Kasumi-1 (cell line): ENCODE measurements around the gene SULT4A1.

ENCODE experiments used
- DNase-seq, 2 experiments: peaks; one replicate each; lab custom pipeline; 2025; lab: John Stamatoyannopoulos, UW

Gene SULT4A1

DNA sequence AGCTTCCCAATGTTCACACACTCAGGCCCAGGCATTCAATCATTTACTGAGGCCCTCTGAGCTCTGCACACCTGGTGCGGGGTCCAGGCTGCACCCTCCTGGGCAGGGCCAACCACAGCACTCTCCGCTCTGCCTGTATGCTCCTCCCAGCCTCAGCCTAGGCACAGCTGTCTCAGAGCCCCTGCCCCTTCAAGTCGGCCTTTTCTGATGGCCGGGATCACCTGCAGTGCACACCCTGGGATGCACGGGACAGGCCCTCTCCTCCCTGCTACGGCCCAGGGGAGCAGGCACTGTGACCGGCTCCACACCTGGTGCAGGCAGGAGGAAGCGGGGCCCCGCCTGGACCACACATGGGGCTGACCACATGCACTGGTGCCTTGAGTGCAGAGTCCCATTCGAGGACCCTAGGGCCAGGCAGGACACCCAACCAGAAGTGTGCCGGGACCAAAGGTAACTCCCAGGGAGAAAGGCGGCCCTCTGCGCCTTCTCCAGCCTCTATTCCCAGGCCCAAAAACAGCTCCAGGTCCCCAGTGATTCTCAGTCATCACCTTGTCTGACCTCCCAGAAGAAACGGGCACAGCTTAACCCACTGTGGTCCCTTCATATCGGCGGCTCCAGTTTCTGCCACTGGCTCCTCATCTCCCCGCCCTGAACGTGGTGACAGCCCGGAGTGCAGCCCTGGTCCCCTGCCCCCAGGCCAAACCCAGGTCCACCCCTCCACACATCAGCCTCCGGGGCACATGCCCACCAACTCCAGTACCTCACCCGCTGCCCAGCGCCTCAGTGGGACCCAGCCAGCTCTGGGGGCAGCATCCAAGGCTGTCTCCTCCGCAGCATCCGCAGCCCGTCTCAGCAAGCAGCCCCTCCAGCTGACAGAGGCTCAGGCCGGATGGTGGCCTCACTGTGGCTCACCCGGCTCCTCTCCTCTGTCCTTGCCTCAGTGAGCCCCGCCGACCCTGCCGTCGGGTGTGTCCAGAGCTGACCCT lies 17.5 kb downstream of the SULT4A1 start:
- no peak for DNase-seq

DNA sequence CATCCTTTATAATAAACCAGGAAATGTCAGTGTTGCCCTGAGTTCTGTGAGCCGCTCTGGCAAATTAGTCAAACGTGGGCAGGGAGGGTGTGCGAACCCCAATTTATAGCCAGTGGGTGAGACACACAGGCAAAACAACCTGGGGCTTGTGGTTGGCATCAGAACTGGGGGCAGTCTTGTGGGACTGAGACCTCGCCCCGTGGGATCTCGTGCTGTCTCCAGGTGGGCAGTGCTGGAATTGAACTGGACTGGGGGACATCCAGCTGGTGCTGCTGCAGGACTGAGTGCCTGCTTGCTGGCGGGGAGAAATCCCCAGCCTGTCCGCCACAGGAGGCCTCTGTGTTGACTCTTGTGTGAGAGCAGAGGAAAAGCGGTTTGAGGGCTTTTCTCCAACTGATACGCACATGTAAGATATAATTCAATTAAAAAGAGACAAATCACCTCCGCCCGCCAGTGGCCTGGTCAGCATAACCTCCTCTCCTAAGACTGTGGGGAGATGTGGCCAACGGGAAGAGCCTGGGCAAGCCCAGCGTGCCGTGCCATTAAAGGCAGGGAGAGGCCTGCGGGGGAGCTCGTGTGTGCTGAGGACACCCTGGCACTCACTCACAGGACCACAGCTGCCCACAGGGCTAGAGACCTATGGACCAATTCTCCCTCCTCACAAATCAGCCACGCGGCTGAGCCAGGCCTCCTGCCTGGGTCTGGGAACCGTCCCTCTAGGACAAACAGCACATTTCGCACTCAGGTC lies 18.4 kb downstream of the SULT4A1 start:
- no peak for DNase-seq

DNA sequence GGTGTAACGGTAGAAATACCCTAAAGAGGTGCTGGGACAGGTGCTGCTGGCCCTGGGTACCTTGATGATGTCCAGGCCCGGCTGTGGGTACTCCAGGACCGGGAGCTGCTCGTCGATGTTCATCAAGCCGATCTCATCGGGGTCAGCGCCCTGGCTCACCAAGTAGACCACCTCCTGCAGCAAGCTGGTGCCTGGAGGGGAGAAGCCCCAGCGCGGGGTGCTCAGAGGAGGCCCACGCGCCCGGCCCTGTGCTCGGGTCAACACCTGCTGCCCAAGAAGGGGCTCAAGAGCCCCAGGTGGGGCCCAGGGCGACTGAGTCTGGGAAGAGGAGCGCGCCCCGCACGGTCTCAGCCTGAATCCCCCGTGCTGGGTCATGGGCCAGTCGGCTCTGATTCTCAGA lies 20.6 kb downstream of the SULT4A1 start:
- no peak for DNase-seq

DNA sequence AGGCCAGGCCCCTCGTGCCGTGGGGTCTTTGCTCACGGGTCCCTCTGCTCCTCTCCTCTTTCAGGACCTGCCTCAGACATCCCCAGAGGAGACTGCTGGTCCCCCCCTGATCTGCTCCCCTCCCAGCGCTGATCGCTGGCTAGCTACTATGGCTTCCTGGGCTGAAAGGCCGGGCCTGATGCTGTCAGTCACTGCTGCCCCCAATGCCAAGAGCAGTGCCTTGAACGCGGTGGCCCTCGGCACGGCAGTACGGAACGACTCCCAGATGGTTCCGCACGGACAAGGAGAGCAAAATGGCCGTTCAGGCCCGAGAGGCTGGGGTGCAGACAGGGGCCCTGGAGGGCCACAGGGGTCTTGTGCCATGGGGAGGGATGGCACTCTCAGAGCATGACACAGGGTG lies 21.5 kb downstream of the SULT4A1 start:
- no peak for DNase-seq

DNA sequence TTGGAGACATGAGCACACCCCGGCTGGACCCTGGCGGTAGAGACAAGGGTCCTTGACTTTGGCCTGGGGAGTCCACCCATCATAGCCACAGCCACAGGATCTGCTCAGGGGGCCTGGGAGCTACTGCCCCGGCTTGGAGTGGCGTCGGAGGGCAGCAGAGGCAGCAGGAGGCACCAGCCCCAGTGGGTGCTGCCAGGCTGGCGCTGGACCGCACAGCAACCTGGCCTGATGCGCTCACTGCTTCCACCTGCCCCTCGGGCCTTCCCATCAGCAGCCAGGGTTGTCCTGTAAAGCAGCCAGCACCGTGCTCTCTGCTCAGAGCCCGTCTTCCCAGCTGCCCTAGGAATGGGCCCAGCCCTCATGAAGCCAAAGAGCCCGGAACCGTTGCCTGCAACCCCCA lies 21.9 kb downstream of the SULT4A1 start:
- DNase-seq, result no peak

DNA sequence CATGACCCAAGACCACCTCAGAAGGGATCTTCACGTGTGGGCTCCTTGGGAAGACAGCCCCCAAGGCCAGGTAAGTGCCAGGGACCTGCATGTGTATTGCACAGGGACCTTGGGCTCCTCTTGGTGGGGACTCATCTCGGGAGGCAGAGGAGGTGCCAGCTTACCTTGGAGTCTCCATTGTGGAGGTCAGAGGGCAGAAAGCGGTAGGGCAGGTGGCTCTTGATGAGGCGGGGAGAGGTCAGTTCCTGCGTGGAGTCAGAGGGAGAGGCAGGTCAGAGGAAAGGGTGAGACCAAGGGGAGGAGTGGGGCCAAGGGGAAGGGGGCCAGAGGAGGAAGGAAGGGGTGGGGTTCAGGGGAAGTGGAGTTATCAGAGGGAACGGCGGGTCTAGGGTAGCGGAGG lies 22.5 kb downstream of the SULT4A1 start:
- DNase-seq, result no peak

DNA sequence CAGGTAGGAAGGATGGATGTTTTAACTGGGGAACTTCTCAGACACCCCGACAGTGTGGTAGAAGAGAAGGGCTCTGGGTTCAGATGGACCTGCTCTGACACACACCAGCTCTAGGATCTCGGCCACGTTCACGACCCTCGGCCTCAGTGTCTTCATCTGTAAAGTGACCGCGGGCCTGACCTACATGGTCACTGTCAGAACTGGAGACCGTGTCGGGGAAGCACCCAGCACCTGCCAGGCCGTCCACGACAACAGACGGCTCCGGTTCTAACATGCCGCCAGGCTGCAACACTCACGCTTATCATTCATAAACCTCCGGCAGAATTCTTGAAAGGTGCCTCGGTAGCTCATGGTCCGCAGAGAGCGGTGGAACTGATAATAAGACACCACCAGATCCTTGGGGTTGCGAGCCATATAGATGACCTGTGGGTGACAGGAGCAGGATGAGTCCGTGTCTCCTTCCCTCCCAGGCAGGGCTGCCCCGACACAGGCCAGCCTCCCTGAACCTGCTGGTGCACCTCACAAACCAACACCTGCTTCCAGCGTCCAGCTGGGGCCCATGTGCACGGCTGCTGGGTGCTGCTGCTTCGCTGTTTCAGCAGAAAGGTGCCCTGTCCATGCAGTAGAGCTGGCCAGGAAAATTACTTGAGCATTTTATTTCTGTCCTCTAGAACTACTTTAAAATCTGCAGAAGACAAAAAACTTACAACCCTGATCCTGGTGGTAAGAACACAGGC lies 23.6 kb downstream of the SULT4A1 start:
- no peak for DNase-seq

DNA sequence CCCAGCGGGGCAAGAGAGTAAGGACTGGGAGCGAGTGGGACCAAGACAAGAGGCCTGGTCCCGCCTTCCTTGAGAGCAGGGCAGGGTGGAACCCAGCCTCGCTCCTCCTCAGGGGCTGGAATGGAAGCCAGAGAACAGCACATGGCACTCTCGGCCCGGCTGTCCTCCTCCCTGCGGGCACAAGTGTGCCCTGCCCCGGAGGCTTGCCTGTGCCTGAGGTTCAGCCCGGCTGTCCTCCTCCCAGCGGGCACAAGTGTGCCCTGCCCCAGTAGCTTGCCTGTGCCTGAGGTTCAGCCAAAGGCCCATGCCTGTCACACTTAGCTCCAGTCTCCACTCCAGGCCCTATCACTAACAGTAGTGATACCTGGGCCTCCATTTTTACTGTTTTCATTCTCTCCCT lies 24.2 kb downstream of the SULT4A1 start:
- no peak for DNase-seq

DNA sequence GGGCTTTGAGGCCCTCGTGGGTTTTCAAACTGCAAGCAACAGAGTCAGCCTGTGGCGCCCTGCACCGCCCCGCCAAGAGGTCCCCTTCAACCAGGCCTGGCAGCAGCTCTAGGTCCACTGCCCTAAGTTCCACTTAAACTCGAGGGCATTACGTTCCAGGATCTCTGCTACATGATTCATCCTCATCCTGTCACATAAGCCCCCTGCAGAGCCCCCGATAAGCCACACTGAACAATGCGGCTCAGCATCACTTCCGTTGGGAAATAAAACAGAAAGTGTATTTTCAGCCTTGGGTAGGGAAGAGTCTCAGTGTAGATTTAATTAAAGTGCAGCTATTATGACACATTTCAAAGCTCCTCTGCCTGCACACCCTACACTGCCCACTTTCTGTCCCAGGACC lies 24.6 kb downstream of the SULT4A1 start:
- DNase-seq, result no peak

DNA sequence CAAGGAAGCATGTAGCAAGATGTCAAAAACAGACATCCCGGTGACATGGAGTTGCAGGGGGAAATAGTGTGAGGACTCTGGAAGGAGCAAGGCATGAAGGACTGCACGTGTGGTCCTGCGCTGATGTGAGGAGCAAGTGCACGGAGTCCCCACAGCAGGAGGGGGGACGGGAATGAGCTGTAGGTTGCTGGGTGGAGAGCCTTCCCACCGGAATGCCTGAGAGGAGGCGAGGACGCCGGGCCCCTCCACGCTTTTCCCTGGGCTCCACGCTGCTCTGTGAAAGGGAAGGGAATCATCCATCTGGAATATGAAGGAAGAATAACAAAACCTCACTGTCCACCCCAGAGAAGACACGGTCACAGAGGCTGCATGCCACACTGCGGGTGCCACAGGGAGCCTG lies 26.6 kb downstream of the SULT4A1 start:
- DNase-seq, result no peak

DNA sequence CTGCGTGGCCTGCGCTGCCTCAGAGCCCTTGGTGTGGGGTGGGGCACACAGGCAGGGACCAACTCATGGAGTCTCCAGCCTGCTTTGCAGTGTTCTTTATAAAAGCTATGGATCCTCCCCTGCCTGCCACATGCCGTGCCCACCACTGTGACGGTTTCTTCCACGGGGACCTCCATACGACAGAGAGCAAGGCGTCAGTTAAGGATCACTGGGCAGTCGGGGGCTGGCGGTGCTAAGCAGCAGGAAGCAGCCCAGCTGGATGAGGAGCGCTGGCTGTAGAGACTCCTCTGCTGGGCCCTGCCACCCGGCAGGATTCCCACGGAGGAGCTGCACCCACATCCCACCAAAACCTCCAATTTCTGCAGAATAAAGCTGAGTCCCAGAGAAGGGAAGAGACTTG lies 27.1 kb downstream of the SULT4A1 start:
- no peak for DNase-seq

DNA sequence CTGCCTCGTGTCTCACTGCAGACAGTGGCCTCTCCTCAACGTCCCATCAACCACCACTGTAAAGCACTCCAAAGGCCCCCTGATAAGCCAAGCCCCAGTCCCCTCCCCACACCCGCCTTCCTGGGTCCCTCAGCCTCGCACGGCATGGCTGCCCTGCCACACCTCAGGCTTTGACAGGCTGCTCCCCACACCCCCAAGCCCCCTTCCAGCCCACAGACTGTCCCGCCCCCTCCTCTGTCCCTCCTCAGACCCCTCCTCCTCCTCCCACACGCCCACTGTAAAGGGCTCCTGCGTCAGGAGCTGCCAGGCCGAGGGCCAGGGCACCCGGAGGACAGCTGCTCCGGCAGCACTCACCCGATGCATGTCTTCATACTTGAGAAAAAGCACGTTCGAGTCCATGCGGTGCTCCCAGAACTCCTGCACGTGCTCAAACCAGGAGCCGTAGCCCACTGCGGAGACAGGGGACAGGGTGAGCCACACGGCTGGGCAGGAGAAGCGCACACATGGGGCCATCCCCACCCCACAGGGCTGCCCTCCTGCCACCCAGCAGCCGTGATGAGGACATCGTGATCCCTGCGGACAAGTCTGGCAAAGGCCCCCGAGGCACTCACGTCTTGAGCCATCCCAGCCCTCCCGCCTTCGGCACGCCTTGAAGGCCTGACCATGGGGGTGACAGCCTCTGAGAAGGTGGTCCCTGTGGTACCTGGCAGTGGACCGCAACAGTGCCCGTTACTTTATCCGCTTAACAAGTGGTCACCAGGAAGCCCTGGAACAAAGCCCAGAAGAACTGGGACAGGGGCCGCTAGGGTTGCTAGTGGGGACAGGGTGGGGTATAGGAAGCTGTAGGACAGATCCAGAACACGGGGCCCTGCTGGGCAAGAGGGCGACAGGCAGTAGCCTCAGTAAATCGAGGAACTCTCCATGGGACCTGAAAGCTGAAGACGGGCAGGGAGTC lies 28.8 kb downstream of the SULT4A1 start:
- no peak for DNase-seq

DNA sequence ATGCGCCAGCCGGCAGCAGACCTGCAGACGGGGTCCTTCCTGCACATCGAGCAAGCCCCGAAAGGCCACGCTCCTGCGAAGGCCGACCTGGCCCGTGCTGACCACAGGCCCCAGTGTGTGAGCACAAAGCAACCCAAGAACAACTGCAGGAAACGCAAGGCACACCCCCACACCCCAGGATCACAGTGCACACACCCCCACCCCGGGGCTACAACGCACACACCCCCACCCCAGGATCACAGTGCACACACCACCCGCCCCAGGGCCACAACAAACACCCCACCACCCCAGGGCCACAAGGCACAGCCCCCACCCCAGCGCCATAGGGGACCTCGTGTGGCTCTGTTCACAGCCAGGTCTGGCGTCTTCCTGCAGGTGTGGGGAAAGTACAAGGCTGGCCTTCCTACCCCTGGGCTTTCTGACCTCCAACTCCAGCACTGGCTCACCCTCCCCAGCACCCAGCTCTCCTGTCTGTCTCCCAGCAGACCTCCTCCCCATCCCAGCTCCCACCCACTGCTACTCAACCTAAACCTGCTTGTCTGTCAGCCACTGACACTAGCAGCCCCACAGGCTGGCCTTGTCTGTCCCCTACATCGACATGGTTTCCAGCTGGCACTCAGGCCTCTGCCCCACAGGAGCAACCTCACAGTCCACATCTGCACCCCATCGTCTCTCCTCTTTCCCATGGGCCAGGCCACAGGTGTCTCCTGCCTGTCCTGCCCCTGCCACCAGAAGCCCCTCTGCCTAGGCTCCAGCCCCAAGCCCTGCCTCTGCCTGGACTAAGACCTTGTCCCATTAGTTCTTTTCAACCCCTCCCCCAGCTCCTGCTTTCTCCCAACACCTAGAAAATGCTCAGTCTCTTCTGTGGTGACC lies 29.7 kb downstream of the SULT4A1 start:
- DNase-seq, result no peak

DNA sequence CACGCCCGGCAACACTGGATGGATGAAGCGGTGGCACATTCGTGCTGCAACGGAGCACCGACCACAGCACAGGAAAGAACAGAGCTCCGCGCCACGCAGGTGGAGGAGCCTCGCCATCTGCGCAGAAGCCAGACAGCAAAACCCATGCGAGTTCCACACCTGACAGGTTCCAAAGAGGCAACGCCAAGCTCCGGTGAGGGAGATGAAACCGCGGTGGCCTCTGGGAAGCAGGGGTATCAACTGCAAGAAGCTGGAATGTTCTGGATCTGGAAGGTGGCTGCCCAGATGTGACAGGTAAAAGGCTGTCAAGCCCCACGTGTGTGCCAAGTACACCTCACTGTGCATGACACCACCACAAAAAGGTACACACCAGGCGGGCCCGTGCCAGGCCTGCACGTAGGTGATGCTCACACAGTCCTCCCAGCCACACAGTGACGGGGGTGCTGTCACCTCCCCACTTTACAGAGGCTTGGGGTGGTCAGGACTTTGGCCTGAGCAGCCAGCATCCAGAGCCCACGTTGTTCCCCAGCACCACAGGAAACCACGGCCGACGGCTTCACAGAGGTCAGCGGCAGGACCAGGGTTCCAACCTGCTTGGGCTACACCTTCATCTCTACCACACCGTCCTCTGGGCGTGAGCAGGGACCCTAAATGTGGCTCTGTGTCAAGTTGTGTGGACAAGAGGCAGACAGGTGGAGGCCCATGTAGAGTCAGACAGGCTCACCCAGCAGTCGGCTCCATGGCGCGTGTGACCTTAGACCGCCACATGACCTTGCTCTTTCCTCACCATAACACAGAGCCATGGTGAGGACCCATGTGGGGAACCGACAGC lies 30.5 kb downstream of the SULT4A1 start:
- DNase-seq, result no peak

DNA sequence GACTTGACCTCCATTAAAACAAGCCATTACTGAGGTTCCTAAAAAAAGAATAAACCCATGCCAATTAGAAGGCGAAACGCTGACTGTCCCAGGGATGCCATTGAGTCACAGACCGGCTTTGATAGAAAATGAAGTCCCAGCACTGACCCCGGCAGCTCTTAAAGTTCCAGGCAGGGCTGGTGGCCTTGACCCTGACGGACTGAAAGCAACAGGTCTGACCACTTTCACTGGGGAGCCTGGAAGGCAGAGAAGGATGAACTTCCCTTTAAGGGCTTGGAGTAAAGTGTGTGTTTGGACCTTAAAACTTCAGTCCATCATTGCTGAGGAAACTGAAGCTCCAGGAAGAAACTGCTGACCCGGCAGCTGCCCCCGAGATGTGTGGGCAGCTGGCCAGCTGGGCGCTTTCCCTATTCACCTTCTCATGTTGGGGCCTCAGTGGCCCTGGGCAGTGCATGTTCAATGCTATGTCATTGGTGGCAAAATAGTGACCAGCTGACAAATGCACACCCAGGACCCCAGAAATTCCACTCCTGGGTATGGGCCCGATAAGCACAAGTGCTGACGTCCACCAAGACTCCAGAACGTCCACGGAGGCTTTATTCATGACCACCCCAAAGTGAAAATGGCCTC lies 31.3 kb downstream of the SULT4A1 start:
- no peak for DNase-seq

DNA sequence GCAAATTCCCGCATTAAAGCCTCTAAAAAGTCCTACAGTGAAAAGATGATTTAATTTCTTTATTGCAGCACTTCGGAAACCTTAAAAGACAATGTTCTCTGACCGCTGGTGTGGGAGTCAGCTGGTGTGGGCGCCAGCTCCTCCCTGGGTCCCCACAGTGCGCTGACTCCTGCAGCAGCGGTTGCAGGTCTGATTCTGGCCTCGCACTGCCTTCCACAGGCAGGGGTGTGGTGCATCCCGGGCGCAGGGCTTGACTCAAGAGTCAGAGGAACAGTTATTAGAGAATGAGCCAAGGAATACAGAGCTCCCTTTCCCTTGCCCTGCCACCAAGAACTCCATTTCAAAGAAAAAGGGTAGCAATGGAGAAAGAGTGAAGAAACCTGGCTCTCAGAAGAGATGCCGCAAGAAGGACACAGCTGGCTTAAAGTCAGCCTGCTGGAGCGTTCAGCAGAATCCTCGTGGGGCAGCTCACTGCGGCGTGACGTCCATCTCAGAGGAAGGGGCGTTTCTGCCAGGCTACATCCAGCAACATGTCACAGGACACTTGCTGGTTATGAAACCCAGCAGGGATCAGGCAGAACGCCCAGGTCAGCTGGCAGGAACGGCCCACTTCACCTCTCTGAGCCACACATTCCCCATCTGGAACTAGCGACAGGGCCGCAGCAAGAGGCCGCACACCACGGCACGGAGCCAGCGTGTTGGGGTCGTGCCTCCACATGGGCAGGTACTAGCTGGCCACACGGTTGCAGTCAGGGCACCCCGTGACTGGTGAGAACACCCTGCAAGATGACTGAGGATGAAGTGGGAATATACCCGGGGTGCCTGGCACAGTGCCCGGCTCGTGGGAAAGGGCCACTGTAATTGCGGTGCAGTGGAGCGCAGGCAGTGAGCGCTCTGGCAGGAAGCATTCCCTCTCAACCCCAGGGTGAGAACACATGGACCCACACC lies 32.1 kb downstream of the SULT4A1 start:
- no peak for DNase-seq

DNA sequence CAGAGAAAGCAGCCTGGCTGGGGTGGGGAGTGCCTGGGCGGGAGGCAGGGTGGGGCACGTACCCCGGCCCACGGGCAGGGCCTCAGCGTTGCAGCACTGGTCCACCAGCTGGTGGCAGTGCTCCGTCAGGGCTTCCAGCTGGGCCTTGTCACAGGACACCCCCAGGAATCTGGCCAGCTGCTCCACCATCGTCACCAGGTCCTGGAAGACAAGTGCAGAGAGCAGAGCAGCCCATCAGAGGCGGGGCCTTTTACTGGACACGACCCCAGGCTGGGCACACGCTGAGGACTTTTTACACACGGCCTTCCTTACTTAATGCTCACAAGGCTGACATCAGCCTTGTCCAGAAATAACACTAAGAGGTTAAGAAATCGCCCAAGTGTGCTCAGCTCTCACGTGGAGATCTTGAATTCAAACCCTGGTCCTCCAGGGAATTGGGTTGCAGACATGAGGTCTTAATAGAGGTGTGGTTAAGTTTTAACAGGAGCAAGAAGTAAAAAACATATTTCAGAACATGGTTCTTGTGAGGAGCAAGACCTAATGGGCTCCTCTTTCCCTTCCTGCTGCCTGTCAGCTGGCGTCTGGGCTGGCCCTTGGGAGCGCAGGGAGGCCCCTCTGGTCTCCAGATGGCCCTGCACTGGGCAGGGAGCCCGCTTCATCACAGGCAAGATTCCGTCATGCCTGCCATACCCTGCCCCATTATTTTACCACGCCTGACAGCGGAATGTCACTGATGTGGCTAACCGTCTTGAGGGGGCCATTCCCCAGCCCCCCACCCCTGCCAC lies 33.1 kb downstream of the SULT4A1 start:
- DNase-seq, result no peak
